CD4-positive, CD25-positive, alpha-beta regulatory T cell (primary cell): Measurements from ENCODE around the gene SMURF2. TPM values are rescaled to one million over a fixed set of nuclear protein-coding genes. Genes with fewer than 3 reads are reported as not detected.
A peak's percentile ranks its signal among the peaks of the same experiment; 100 is the strongest.
"Not testable (repeated sequence)": the region's sequence is repeated elsewhere in the genome, so short reads cannot be mapped to it uniquely, and the experiment has no call there.

Experiments used
- ATAC-seq, 2 donors: fragments of 150-1000 bp; cut with Tn5 transposase; one replicate each; pipeline ENCODE4 v1.10.0; 2021; ENCODE audit warnings: low read depth in 2 of 2, moderate number of reproducible peaks in 2 of 2, moderate library complexity in 1 of 2
- DNase-seq, 3 donors: peaks; one replicate each; pipeline versions ENCODE4 v3.0.0 to v3.0.0-alpha.2; 2012 to 2022; ENCODE audit warnings: mixed read lengths in 1 of 3
- H3K27ac ChIP-seq: one replicate; pipeline ENCODE4 v1.7.0; 2013; ENCODE audit warnings: mild to moderate bottlenecking, low read length; ENCODE audit not compliant: insufficient read depth, poor library complexity, severe bottlenecking
- H3K27me3 ChIP-seq: one replicate; pipeline ENCODE4 v1.7.0; 2013; ENCODE audit warnings: low read length; ENCODE audit not compliant: control insufficient read depth, insufficient read depth
- H3K36me3 ChIP-seq: one replicate; pipeline ENCODE4 v1.7.0; 2013; ENCODE audit warnings: mild to moderate bottlenecking, low read length, moderate library complexity; ENCODE audit not compliant: control insufficient read depth, insufficient read depth
- H3K4me1 ChIP-seq: 2 replicates; pipeline ENCODE4 v1.7.0; 2013; ENCODE audit warnings: mild to moderate bottlenecking, low read length; ENCODE audit not compliant: insufficient read depth, control insufficient read depth, poor library complexity, severe bottlenecking
- H3K4me3 ChIP-seq: one replicate; pipeline ENCODE4 v1.7.0; 2013; ENCODE audit warnings: low read depth, mild to moderate bottlenecking, low read length, moderate library complexity
- H3K9me3 ChIP-seq, 2 experiments: 1 replicate in 1 of 2; 2 replicates in 1 of 2; pipeline ENCODE4 v1.7.0; 2013; ENCODE audit warnings: low read length in 2 of 2, mild to moderate bottlenecking in 1 of 2, moderate library complexity in 1 of 2; ENCODE audit not compliant: control insufficient read depth in 2 of 2
- H3K27ac Mint-ChIP-seq, 3 donors: one replicate each; pipeline ENCODE4 v1.8.0; 2020 to 2022; ENCODE audit warnings: mild to moderate bottlenecking in 3 of 3, mixed read lengths in 3 of 3, moderate library complexity in 2 of 3
- H3K27me3 Mint-ChIP-seq: one replicate; pipeline ENCODE4 v1.8.0; 2022; ENCODE audit warnings: mild to moderate bottlenecking, mixed read lengths
- H3K36me3 Mint-ChIP-seq: one replicate; pipeline ENCODE4 v1.8.0; 2020; ENCODE audit warnings: mixed read lengths
- H3K4me1 Mint-ChIP-seq, 4 donors: one replicate each; pipeline ENCODE4 v1.8.0; 2020 to 2022; ENCODE audit warnings: mixed read lengths in 4 of 4, mild to moderate bottlenecking in 1 of 4
- H3K4me3 Mint-ChIP-seq, 4 donors: one replicate each; pipeline ENCODE4 v1.8.0; 2020 to 2022; ENCODE audit warnings: mild to moderate bottlenecking in 4 of 4, mixed read lengths in 4 of 4, moderate library complexity in 3 of 4
- H3K9me3 Mint-ChIP-seq, 7 donors: one replicate each; pipeline ENCODE4 v1.8.0; 2020 to 2022; ENCODE audit warnings: mixed read lengths in 7 of 7, mild to moderate bottlenecking in 3 of 7, moderate library complexity in 2 of 7
- polyA plus RNA-seq, 4 donors: library from polyadenylated mRNA; unstranded; fragments of 300-500 nt; fragmentation: Illumina TruSeq; gene quantifications; one replicate each; pipeline ENCODE4 v1.2.3, GENCODE V29; 2021
- total RNA-seq: library from RNA; stranded (reverse); gene quantifications from one replicate; pipeline ENCODE4 v1.2.3, GENCODE V29; 2022

SMURF2 gene
- total and polyA plus RNA-seq, 5 donors from 2014 or later = 4.0 to 18.7 (median 4.7) TPM

GRCh38 chr17:64580384-64581315, 81.5 kb downstream of the SMURF2 start:
- H3K36me3 Mint-ChIP-seq = peaks cover 30% of the 10 kb centered on the region
- Histone ChIP-seq H3K9me3 (no peaks in the 10 kb centered on the region), H3K27ac (no peak overlapping the region), H3K27me3 (no peaks in the 10 kb centered on the region), H3K4me3 (no peak overlapping the region), H3K4me1 (no peaks in the 10 kb centered on the region), H3K36me3 (peaks cover 35% of the 10 kb centered on the region)
- peak in 1 of 2 donors; percentile 14 for ATAC-seq
- H3K4me1 Mint-ChIP-seq = peaks cover 5 to 16% (median 10%) of the 10 kb centered on the region in 4 donors
- H3K27ac Mint-ChIP-seq = peak overlapping the region; percentile 28 to 73 (median 43)
- H3K9me3 Mint-ChIP-seq = no peaks in the 10 kb centered on the region
- DNase-seq = peak in 1 of 3 donors; percentile 19
- H3K27me3 Mint-ChIP-seq = no peaks in the 10 kb centered on the region
- H3K4me3 Mint-ChIP-seq = no peak overlapping the region

GRCh38 chr17:64579917-64580316, 82.2 kb downstream of the SMURF2 start:
- Histone ChIP-seq H3K27ac (no peak overlapping the region), H3K36me3 (peaks cover 35% of the 10 kb centered on the region), H3K9me3 (no peaks in the 10 kb centered on the region), H3K27me3 (no peaks in the 10 kb centered on the region), H3K4me3 (no peak overlapping the region), H3K4me1 (no peaks in the 10 kb centered on the region)
- no peak for ATAC-seq
- Mint-ChIP-seq H3K9me3 (no peaks in the 10 kb centered on the region), H3K4me3 (no peak overlapping the region), H3K4me1 (peaks cover 5 to 16% (median 10%) of the 10 kb centered on the region in 4 donors), H3K27ac (no peak overlapping the region), H3K36me3 (peaks cover 30% of the 10 kb centered on the region), H3K27me3 (no peaks in the 10 kb centered on the region)
- DNase-seq = no peak

GRCh38 chr17:64577025-64577424, 85.1 kb downstream of the SMURF2 start:
- not testable (repeated sequence) for H3K27ac Mint-ChIP-seq, H3K27me3 ChIP-seq, ATAC-seq

GRCh38 chr17:64575431-64575830, 86.7 kb downstream of the SMURF2 start:
- peaks cover 5 to 16% (median 10%) of the 10 kb centered on the region in 4 donors for H3K4me1 Mint-ChIP-seq
- peak overlapping the region in 1 of 3 donors; percentile 14 for H3K27ac Mint-ChIP-seq
- DNase-seq (no peak), ATAC-seq (no peak)
- H3K27me3 Mint-ChIP-seq = no peaks in the 10 kb centered on the region
- peaks cover 8% of the 10 kb centered on the region for H3K36me3 Mint-ChIP-seq
- no peaks in the 10 kb centered on the region for H3K9me3 Mint-ChIP-seq
- H3K27me3 ChIP-seq = no peaks in the 10 kb centered on the region
- H3K9me3 ChIP-seq = no peaks in the 10 kb centered on the region
- no peak overlapping the region for H3K4me3 ChIP-seq
- no peak overlapping the region for H3K27ac ChIP-seq
- H3K4me1 ChIP-seq = peaks cover 10% of the 10 kb centered on the region
- peaks cover 30% of the 10 kb centered on the region for H3K36me3 ChIP-seq
- H3K4me3 Mint-ChIP-seq = no peak overlapping the region

More at GRCh38 chr17:64577025-64577424, 85.1 kb downstream of the SMURF2 start:
- peaks cover 10 to 27% (median 18%) of the 10 kb centered on the region in 4 donors for H3K4me1 Mint-ChIP-seq
- not testable (repeated sequence) for H3K4me3 ChIP-seq, H3K27me3 Mint-ChIP-seq, H3K4me1 ChIP-seq, DNase-seq, H3K4me3 Mint-ChIP-seq, H3K27ac ChIP-seq, H3K9me3 Mint-ChIP-seq, H3K9me3 ChIP-seq
- H3K36me3 Mint-ChIP-seq = peaks cover 18% of the 10 kb centered on the region
- H3K36me3 ChIP-seq = peaks cover 24% of the 10 kb centered on the region

GRCh38 chr17:64574646-64575045, 87.5 kb downstream of the SMURF2 start:
- peaks cover 28% of the 10 kb centered on the region for H3K36me3 ChIP-seq
- peaks cover 10% of the 10 kb centered on the region for H3K4me1 ChIP-seq
- ATAC-seq = no peak
- no peaks in the 10 kb centered on the region for H3K27me3 Mint-ChIP-seq
- H3K36me3 Mint-ChIP-seq = peaks cover 8% of the 10 kb centered on the region
- H3K27ac Mint-ChIP-seq = no peak overlapping the region
- no peak overlapping the region for H3K27ac ChIP-seq
- no peak for DNase-seq
- H3K27me3 ChIP-seq = no peaks in the 10 kb centered on the region
- no peaks in the 10 kb centered on the region for H3K9me3 ChIP-seq
- no peak overlapping the region for H3K4me3 ChIP-seq
- peaks cover 4 to 15% (median 9%) of the 10 kb centered on the region in 4 donors for H3K4me1 Mint-ChIP-seq
- no peak overlapping the region for H3K4me3 Mint-ChIP-seq
- no peaks in the 10 kb centered on the region for H3K9me3 Mint-ChIP-seq

- Histone ChIP-seq H3K36me3 (peaks cover 24% of the 10 kb centered on the region), H3K27ac (no peak overlapping the region), H3K4me3 (no peak overlapping the region), H3K9me3 (no peaks in the 10 kb centered on the region), H3K4me1 (peaks cover 10% of the 10 kb centered on the region), H3K27me3 (no peaks in the 10 kb centered on the region)
- Mint-ChIP-seq H3K4me3 (no peak overlapping the region), H3K36me3 (peaks cover 3% of the 10 kb centered on the region), H3K4me1 (peaks cover 4 to 15% (median 9%) of the 10 kb centered on the region in 4 donors), H3K27ac (peak overlapping the region in 1 of 3 donors; percentile 64), H3K27me3 (no peaks in the 10 kb centered on the region), H3K9me3 (no peaks in the 10 kb centered on the region)
- peak in 1 of 3 donors; percentile 29 for DNase-seq
- ATAC-seq = no peak
These were observed 88.9 kb downstream of the SMURF2 start for GRCh38 chr17:64573214-64573613.

- Histone ChIP-seq H3K4me1 (peaks cover 10% of the 10 kb centered on the region), H3K27me3 (no peaks in the 10 kb centered on the region), H3K27ac (peak overlapping the region; percentile 14), H3K36me3 (peaks cover 21% of the 10 kb centered on the region), H3K4me3 (no peak overlapping the region), H3K9me3 (no peaks in the 10 kb centered on the region)
- peak overlapping the region in 2 of 3 donors; percentile 70 to 79 for H3K27ac Mint-ChIP-seq
- DNase-seq (peak in 2 of 3 donors; percentile 14 to 57), ATAC-seq (peak; percentile 56 to 62)
- H3K36me3 Mint-ChIP-seq = no peaks in the 10 kb centered on the region
- H3K27me3 Mint-ChIP-seq = no peaks in the 10 kb centered on the region
- H3K4me3 Mint-ChIP-seq = no peak overlapping the region
- peaks cover 4 to 15% (median 9%) of the 10 kb centered on the region in 4 donors for H3K4me1 Mint-ChIP-seq
- H3K9me3 Mint-ChIP-seq = no peaks in the 10 kb centered on the region
These were observed 89.4 kb downstream of the SMURF2 start for GRCh38 chr17:64572682-64573154.
